ENCODE data around the gene RIPPLY1. TPM values are rescaled to one million over a fixed set of nuclear protein-coding genes. Genes with fewer than 3 reads are reported as not detected.
"Not testable (repeated sequence)": the region's sequence is repeated elsewhere in the genome, so short reads cannot be mapped to it uniquely, and the experiment has no call there.

Gene RIPPLY1
- total RNA-seq, 1 donor from 2014 or later, result not detected

DNA sequence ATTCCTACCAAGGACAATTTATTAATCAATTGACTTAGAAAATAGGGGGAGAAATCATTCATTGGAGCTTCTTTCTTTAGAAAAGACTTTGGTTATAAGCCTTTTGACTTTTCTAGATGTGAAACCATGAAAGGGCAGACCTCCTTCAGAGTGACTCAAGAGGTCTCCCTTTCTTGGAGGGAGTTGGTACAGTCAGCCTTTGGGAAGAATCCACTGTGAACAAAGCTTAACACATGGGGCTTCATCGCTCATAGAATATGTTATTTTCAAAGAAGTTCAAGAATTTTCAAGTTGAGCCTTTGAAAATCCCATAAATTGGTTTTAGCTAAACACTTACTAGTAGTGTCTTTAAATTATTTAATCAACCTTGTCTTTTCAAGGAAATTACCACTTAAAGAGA lies 28.0 kb downstream of the RIPPLY1 start:
- peaks cover 14% of the 10 kb centered on the region for H3K36me3 Mint-ChIP-seq
- no peak for DNase-seq (ENCODE audit: low spot score in 2 of 2, unreplicated experiment in 2 of 2)
- H3K4me1 Mint-ChIP-seq, result no peaks in the 10 kb centered on the region
- TF ChIP-seq, protein P1, sequence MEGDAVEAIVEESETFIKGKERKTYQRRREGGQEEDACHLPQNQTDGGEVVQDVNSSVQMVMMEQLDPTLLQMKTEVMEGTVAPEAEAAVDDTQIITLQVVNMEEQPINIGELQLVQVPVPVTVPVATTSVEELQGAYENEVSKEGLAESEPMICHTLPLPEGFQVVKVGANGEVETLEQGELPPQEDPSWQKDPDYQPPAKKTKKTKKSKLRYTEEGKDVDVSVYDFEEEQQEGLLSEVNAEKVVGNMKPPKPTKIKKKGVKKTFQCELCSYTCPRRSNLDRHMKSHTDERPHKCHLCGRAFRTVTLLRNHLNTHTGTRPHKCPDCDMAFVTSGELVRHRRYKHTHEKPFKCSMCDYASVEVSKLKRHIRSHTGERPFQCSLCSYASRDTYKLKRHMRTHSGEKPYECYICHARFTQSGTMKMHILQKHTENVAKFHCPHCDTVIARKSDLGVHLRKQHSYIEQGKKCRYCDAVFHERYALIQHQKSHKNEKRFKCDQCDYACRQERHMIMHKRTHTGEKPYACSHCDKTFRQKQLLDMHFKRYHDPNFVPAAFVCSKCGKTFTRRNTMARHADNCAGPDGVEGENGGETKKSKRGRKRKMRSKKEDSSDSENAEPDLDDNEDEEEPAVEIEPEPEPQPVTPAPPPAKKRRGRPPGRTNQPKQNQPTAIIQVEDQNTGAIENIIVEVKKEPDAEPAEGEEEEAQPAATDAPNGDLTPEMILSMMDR (IDR thresholded peaks at IDR 0.05; ENCODE audit: unreplicated experiment), result no peak
- H3K27ac Mint-ChIP-seq, result no peak overlapping the region
- no peaks in the 10 kb centered on the region for H3K27me3 Mint-ChIP-seq (ENCODE audit: low read depth)
- H3K4me3 Mint-ChIP-seq, result no peak overlapping the region
- peaks cover 33% of the 10 kb centered on the region for H3K9me3 Mint-ChIP-seq

DNA sequence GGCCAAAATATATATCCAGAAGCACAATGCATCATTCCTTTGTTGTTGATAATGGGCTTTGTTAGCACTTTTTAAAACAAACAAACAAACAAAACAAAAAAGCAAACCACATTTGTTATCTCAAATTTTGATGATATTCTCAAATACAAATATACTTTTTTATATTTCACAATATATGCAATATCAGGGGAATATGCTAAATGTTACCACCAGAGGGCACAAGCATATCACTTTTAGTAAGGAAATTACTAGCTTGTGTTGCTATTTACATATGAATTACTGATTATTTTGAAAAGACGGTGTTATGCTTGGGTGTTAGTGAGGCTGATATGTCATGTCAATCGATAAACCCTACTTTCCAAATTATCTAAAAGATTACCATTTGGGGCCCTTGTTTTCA lies 29.1 kb downstream of the RIPPLY1 start:
- H3K27me3 Mint-ChIP-seq (ENCODE audit: low read depth), result no peaks in the 10 kb centered on the region

DNA sequence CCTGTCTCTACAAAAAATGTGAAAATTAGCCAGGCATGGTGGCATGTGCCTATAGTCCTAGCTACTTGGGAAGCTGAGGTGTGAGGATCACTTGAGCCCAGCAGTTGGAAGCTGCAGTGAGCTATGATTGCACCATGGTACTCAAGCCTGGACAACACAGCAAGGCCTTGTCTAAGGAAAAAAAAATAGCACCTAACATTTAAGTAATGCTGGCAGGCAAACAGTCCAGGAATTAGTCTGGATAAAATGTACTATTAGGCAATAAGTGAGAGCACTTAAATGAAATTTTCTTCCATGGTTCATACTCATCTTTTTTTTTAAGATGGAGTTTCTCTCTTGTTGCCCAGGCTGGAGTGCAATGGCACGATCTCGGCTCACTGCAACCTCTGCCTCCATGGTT lies 30.3 kb downstream of the RIPPLY1 start:
- H3K9me3 Mint-ChIP-seq, result peaks cover 11% of the 10 kb centered on the region
- not testable (repeated sequence) for H3K27me3 Mint-ChIP-seq (ENCODE audit: low read depth); H3K27ac Mint-ChIP-seq; DNase-seq (ENCODE audit: low spot score in 2 of 2, unreplicated experiment in 2 of 2); H3K4me1 Mint-ChIP-seq; H3K4me3 Mint-ChIP-seq; H3K36me3 Mint-ChIP-seq

More for the DNA sequence above, 29.1 kb downstream of the RIPPLY1 start:
- DNase-seq (ENCODE audit: low spot score in 2 of 2, unreplicated experiment in 2 of 2), result no peak
- H3K4me3 Mint-ChIP-seq, result no peak overlapping the region
- TF ChIP-seq, protein P1 (IDR thresholded peaks at IDR 0.05; ENCODE audit: unreplicated experiment), result peak; percentile 73
- no peaks in the 10 kb centered on the region for H3K4me1 Mint-ChIP-seq
- peaks cover 8% of the 10 kb centered on the region for H3K36me3 Mint-ChIP-seq
- peaks cover 23% of the 10 kb centered on the region for H3K9me3 Mint-ChIP-seq
- no peak overlapping the region for H3K27ac Mint-ChIP-seq

DNA sequence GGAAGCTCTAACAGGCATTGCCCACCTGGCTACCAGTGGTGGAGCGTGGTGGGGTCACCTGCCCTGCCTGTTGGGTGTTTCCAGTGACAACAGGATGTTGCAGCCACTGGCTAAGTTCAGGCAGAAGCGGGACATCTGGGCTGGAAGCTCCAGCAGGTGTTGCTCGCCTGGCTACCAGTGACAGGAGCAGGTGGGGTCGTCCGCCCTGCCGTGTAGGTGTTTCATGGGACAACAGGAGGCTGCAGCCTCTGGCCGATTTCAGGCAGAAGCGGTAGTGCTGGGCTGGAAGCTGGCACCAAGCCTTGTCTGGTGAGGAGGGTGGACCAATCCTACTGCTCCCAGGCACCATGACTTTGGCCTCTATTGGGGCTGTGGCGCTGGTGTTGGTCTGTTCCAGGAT lies 39.4 kb downstream of the RIPPLY1 start:
- Mint-ChIP-seq H3K4me3 (no peak overlapping the region), H3K27ac (no peak overlapping the region), H3K4me1 (no peaks in the 10 kb centered on the region), H3K9me3 (peaks cover 41% of the 10 kb centered on the region), H3K27me3 (ENCODE audit: low read depth) (no peaks in the 10 kb centered on the region), H3K36me3 (peaks cover under 1% of the 10 kb centered on the region)
- DNase-seq (ENCODE audit: low spot score in 2 of 2, unreplicated experiment in 2 of 2), result no peak
- TF ChIP-seq, protein P1 (IDR thresholded peaks at IDR 0.05; ENCODE audit: unreplicated experiment), result no peak

DNA sequence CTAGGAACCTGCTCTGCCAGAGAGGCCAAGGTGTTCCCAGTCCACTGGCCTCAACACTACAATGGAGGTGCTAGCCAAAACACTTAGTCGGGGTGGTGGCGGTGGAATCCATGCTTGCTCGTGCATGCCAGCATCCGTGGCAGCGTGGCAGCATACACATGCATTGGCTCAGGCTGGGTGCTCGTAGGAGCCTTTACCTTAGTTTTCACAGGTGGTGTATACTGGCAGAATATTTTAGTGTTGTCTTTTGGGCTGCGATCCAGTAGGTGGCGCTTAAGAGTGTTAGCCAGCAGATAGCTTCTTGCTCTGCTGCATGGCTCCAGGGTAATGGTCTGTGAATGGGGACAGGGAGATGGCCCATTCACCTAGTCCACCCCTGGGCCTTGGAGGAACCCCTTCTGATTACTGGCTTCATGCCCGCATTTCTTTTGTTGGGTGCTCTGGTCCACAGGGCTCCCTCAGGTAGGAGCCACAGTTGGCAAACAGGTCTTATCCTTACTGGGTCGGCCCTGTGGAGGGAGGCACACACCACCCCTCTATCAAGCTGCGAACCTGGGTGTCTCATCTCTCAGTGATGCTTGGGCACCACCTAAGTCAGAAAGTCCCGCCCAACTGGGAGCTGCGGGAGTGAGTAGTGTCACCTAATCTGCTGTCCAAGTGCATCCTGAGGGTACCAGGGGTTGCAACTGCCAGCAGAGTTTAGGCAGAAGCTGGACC lies 40.0 kb downstream of the RIPPLY1 start:
- H3K4me1 Mint-ChIP-seq, result no peaks in the 10 kb centered on the region
- H3K4me3 Mint-ChIP-seq, result no peak overlapping the region
- H3K27ac Mint-ChIP-seq, result no peak overlapping the region
- TF ChIP-seq, protein P1 (IDR thresholded peaks at IDR 0.05; ENCODE audit: unreplicated experiment), result no peak
- H3K36me3 Mint-ChIP-seq, result peaks cover 3% of the 10 kb centered on the region
- H3K27me3 Mint-ChIP-seq (ENCODE audit: low read depth), result no peaks in the 10 kb centered on the region
- peaks cover 44% of the 10 kb centered on the region for H3K9me3 Mint-ChIP-seq
- DNase-seq (ENCODE audit: low spot score in 2 of 2, unreplicated experiment in 2 of 2), result no peak

Other genes with a start within 250 kb of the RIPPLY1 start
- gene RNF128, start 176.6 kb downstream of the RIPPLY1 start, total RNA-seq, result 0.43 to 0.86 TPM (median 0.58 TPM) in 3 replicates
- gene TBC1D8B, start 100.7 kb downstream of the RIPPLY1 start, total RNA-seq, result 7.1 to 8.7 TPM (median 7.2 TPM) in 3 replicates
- gene CLDN2, start 17.1 kb upstream of the RIPPLY1 start, total RNA-seq, result not detected in 3 replicates
- gene MORC4, start 96.9 kb upstream of the RIPPLY1 start, total RNA-seq, result 22.2 to 23.0 TPM (median 22.9 TPM) in 3 replicates
- gene RBM41, start 215.5 kb upstream of the RIPPLY1 start, total RNA-seq, result 21.8 to 24.2 TPM (median 22.5 TPM) in 3 replicates